HG02884 (cell line): ENCODE measurements around the gene PPP1R9B.

ENCODE experiments used
- ATAC-seq: cut with Tn5 transposase; IDR thresholded peaks from one replicate; pipeline ENCODE4 v1.9.1; 2021; ENCODE audit warnings: mild to moderate bottlenecking, moderate library complexity; ENCODE audit not compliant: unreplicated experiment

PPP1R9B gene, protein sequence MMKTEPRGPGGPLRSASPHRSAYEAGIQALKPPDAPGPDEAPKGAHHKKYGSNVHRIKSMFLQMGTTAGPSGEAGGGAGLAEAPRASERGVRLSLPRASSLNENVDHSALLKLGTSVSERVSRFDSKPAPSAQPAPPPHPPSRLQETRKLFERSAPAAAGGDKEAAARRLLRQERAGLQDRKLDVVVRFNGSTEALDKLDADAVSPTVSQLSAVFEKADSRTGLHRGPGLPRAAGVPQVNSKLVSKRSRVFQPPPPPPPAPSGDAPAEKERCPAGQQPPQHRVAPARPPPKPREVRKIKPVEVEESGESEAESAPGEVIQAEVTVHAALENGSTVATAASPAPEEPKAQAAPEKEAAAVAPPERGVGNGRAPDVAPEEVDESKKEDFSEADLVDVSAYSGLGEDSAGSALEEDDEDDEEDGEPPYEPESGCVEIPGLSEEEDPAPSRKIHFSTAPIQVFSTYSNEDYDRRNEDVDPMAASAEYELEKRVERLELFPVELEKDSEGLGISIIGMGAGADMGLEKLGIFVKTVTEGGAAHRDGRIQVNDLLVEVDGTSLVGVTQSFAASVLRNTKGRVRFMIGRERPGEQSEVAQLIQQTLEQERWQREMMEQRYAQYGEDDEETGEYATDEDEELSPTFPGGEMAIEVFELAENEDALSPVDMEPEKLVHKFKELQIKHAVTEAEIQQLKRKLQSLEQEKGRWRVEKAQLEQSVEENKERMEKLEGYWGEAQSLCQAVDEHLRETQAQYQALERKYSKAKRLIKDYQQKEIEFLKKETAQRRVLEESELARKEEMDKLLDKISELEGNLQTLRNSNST

DNA sequence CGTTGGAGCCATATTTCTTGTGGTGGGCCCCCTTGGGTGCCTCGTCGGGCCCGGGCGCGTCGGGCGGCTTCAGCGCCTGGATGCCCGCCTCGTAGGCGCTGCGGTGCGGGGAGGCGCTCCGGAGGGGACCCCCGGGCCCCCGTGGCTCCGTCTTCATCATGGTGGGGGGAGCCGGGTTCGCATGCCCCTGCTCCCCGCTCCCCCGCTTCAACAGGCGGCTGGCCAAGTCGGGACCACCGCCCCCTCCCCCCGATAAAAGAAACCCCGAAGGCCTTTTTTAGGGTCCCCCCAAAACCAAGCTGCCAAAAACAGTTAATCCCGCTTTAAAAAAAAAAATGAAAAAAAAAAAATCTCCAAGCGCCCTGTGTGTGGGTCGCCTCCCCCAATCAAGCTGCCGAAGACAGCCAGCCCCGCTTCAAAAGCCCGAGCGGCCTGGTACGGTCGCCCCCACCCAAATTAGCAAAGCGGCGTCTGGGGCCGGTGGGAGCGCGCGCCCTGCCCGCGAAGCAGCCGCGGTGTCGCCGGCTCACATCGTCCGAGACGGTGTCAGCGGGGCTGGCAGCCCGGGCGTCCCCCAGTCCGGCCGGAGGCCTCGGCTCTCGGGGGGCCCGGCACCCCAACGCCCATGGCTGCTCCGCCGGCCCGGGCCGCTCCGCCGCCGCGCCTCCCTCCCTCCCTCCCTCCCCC is at the start of gene PPP1R9B:
PPP1R9B (minus strand) TSS at position 324 of the 687 bp plus-strand sequence; CDS start at position 160, 164 bp downstream.
- ATAC-seq = no peak

DNA sequence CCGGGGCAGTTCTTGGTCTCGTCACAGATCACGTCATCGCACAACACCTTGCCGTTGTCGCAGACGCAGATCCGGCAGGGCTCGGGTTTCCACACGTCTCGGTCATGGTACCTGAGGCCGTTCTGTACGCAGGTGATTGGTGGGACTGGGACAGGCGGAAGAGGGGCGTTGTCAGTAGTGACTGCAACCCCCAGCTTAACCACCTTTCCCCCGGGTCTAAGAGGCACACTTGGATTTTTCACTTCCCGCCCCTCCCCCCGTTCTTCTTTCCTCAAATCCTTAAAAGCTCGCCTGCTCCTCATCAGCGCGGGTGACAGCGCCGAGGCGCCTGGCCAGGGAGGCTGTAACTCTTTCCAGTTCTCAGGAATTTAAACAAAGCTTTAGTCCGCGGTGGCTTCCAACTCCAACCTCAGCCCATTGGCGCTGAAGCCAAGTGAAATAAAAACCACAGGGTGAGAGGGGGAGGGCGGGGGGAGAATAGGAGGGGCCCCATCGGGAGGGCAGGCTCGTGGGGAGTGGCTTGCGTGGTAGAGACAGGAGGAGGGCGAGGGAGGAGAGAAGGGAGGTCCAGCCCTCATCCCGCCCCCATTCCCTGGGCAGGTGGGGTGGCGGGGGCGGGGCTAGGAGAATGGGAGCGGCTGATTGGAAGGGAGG is 49.5 kb upstream of the PPP1R9B start:
- ATAC-seq = no peak

- ATAC-seq = no peak
These were observed 48.8 kb upstream of the PPP1R9B start for GRCh38 chr17:50199211-50199802.

DNA sequence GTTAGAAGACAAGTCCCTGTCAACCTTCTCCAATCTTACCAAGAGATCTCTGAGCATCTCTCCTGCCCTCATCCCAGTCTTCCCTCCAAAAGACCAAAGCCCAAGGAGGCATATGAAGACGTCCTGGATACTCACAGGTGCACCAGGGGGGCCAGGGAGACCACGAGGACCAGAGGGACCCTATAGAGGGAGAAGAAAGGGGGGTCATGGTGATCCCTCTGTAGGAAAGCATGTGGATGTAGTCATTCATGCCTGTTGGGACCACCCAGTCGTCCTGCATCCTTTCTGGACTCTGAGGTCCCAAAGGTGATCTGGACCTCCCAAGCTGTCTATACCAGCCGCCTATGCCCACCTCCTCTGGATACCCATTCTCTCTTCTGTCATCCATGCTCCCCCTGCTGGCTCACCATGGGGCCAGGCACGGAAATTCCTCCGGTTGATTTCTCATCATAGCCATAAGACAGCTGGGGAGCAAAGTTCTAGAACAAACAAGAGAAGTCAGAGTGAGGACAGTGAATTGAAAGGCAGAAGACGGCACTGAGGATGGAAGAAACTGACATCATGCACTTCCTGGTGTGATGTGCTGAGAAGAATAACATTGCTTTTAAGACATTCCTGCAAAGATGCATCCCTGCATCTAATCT is 47.7 kb upstream of the PPP1R9B start:
- ATAC-seq = no peak

GRCh38 chr17:50196826-50197225 is 46.3 kb upstream of the PPP1R9B start:
- no peak for ATAC-seq

GRCh38 chr17:50196036-50196435 is 45.6 kb upstream of the PPP1R9B start:
- no peak for ATAC-seq

- ATAC-seq = no peak
These were observed 44.7 kb upstream of the PPP1R9B start for GRCh38 chr17:50194934-50195865.

- ATAC-seq = no peak
These were observed 43.9 kb upstream of the PPP1R9B start for GRCh38 chr17:50194140-50194933.

DNA sequence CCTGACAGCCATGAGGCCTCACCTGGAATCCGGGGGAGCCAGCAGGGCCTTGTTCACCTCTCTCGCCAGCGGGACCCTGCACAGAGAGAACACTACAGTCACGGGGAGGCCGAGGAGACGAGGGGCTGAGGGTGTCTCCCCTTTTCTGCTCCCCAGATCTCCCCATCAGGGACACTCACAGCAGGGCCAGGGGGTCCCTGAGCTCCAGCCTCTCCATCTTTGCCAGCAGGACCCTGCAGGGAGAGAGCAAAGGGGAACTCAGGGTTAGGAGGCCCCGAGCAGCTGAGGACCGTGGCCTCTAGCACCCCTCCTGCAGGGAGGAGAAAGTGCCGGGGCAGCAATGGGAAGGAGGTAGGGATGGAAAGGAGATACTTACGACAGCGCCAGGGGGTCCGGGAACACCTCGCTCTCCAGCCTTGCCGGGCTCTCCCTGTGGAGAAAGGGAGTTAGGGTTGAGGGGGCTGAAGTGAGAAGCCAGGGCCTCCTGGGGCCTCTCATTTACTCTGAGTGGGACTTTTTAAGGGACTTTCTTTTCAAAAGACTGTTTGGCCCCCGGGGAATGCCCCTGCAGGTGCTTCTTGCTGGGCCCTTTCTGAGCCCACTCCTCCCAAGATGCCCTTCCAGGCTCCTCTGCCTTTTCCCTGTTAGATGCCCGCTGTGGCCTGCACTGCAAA is 42.3 kb upstream of the PPP1R9B start:
- no peak for ATAC-seq

DNA sequence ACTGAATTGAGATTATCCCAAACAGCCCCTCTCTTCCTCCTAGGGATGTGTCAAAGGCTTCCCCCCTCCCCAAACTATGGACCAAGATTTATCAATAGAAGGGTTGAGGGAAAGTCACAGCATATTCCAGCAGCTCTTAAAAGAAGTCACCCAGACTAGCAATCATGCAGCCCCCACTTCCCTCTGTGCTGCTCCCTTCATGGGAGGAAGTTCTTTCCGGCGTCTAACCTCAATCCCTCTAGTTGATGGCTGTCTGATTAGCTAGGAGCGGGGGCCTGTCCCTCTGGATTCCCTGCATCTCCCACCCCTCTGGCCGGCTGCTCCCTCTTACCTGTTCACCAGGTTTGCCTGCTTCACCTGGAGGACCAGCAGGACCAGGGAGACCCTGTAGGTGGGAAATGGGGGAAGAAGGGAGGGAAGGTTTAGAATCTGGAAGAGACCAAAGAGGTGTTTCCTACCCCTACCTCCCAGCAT is 41.7 kb upstream of the PPP1R9B start:
- no peak for ATAC-seq

GRCh38 chr17:50191359-50192143 is 41.1 kb upstream of the PPP1R9B start:
- no peak for ATAC-seq

DNA sequence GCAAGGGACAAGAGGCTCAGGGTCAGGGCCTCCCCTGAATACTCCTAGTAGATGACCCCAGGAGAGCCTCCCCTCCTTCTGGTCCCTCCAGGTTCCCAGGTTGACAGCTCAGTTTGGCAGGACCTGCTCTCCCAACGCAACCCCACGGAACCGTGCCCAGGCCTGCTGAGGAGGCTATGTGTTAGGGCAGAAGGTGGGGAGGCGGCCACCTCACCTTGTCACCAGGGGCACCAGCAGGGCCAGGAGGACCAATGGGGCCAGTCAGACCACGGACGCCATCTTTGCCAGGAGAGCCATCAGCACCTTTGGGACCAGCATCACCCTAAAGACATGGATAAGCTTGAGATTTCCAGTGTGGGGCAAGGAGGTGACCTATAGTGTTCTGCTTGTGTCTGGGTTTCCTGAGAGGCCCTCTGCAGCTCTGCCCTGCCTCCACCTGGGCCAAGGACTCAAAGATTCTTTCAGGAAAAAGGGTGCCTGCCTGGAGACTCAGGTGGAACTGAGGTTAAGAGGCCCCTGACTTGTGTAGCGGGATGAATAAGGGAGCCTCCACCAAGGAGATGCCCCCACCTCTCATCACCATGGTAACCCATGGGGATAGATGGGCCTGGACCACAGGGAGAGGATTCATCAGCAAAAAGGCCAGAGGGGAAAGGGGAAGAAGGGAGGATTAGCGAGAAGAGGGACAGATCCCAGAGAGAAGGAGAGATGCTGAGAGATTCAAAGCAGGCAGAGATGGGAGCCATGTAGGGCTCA is 40.3 kb upstream of the PPP1R9B start:
- no peak for ATAC-seq

- no peak for ATAC-seq
These were observed 39.8 kb upstream of the PPP1R9B start for GRCh38 chr17:50190293-50190602.

DNA sequence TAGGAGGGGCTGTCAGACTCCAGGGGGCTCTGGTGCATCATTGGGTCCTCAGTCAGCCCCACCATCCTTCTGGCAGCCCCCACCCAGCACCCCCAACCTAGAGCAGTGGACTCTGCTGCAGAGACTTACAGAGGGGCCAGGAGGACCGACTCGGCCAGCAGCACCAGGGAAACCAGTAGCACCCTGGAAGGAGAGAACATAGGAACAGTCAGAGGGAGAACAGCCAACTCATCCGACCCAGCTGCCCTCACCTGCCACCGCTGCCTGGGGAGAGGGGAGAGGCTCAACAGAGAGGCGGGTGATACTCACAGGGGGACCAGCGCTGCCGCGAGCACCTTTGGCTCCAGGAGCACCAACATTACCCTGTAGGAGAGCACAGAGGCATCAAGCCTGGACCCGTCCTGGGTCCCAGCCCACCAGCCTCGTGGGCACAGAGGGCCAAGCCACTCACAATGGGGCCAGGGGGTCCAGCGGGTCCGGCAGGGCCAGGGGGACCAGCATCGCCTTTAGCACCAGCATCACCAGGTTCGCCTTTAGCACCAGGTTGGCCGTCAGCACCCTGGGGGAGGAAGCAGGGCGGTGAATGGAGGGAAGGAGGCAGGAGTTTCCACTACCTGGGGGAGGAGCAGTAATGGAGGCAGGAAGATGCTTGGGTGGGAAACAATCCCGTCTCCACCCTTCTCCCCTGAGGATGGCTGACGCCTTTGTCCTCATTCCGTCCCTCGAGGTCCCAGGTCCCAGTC is 39.2 kb upstream of the PPP1R9B start:
- ATAC-seq = no peak

- no peak for ATAC-seq
These were observed 38.6 kb upstream of the PPP1R9B start for GRCh38 chr17:50188921-50189549.
